DMS79 treated with DMSO at 0.1 percent for 48 hours (cell line): Measurements from ENCODE around the gene RFC3.
"Not testable (repeated sequence)": the region's sequence is repeated elsewhere in the genome, so short reads cannot be mapped to it uniquely, and the experiment has no call there.

Experiments used
- DNase-seq: peaks from one replicate; lab custom pipeline; 2025; lab: John Stamatoyannopoulos, UW

The RFC3 gene

GRCh38 chr13:33806470-33807248 lies 11.3 kb upstream of the RFC3 start:
- no peak for DNase-seq

- not testable (repeated sequence) for DNase-seq
Measured at GRCh38 chr13:33812829-33813228, 5.1 kb upstream of the RFC3 start.

GRCh38 chr13:33815011-33815550 lies 2.9 kb upstream of the RFC3 start:
- no peak for DNase-seq

GRCh38 chr13:33816912-33817311 lies 1.0 kb upstream of the RFC3 start:
- no peak for DNase-seq

GRCh38 chr13:33817513-33817900 lies 442 bp upstream of the RFC3 start:
- DNase-seq, result no peak

- no peak for DNase-seq
Measured at GRCh38 chr13:33825083-33825482, 7.1 kb downstream of the RFC3 start.

DNA sequence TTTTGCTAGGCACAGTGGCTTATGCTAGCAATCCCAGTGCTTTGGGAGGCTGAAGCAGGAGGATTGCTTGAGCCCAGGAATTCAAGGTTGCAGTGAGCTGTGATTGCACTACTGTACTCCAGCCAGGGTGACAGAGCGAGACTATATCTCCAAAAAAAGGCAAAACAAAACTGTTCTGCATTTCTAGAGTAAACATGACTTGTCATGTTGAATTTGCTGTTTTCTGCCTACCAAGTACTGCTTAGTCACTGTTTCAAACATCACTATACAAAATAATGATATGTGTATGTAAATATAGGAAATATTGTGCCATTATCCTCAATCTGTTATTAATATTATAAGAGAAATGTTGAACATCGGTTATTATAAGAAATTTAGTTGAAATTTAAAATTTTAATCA lies 9.2 kb downstream of the RFC3 start:
- DNase-seq, result no peak

DNA sequence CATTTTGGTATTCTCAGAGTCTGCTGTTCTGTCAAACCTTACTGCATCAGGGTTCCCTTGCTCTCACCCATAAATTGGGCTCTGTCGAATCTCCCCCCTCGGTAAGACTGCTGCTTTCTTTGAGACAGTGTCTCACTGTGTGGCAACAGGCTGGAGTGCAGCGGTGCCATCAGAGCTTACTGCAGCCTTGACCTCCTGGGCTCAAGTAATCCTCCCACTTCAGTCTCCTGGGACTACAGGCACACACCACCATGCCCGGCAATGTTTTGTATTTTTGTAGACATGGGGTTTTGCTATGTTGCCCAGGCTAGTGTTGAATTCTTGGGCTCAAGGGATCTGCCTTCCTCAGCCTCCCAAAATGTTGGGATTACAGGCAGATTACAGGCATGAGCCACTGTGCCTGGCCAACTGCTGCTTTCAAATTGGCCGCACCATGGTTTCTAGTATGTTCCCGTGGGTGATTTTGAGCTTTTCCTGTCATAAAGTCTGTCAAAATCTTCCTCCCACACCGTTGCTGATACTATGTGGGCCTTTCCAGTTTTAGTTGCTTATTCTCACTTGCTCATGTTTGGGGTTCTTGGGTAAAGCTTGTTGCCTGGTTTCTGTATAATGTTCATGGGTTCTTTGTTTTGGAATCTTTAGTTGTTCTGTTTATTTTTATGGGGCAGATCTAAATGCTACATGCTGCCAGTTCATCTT lies 10.6 kb downstream of the RFC3 start:
- no peak for DNase-seq

GRCh38 chr13:33832872-33833271 lies 14.9 kb downstream of the RFC3 start:
- no peak for DNase-seq

DNA sequence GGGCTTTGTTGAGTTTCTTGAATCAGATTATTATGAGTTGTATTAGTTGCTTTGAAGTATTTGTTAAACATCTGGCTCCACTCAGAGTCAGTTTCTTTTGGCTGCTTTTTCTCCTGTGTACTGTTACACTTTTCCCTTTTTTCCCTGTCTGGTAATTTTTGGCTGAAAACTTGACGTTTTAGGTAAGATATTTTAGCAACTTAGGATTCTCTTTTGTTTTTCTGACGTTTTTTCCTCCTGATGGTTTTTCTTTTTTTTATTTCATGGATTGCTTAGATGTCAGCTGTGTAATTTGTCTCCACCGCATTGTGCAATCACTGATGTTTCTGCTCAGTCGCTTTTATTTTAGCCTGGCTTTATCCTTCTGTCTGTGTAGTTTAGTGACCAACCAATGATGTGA lies 20.7 kb downstream of the RFC3 start:
- no peak for DNase-seq

GRCh38 chr13:33840402-33840801 lies 22.5 kb downstream of the RFC3 start:
- DNase-seq, result no peak

GRCh38 chr13:33842207-33842606 lies 24.3 kb downstream of the RFC3 start:
- no peak for DNase-seq

GRCh38 chr13:33842986-33843385 lies 25.0 kb downstream of the RFC3 start:
- no peak for DNase-seq

GRCh38 chr13:33845572-33846302 lies 27.8 kb downstream of the RFC3 start:
- DNase-seq, result no peak

DNA sequence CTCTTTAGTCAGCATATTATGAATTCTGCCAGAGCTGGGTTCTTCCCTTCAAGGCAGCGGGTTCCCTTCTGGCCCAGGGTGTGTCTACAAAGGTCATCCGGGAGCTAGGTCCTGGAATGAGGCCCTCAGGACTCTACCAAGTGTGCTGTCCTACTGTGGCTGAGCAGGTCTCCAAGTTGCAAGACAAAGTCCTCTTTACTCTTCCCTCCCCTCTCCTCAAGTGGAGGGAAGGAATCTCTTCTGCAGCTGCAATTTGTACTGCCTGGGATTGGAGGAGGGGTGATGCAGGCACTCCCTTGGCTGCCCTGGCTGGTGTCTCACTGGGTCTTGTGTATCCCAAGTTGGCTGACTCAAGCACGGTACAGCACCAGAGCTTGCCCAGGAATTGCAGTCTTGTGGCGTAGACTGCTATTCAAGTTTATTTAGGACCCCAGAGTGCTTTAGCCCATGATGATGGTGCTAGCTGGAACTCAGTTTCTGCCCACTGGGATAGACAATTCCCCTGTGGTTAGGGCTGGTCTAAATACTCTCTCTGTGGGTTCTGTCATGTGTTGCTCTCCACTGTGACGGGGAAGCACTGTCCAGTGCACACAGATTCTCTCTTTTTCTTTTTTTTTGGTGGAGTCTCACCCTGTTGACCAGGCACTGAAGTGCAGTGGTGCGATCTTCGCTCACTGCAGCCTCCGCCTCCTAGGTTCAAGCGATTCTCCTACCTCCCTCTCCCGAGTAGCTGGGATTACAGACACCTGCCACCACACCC lies 28.5 kb downstream of the RFC3 start:
- no peak for DNase-seq

DNA sequence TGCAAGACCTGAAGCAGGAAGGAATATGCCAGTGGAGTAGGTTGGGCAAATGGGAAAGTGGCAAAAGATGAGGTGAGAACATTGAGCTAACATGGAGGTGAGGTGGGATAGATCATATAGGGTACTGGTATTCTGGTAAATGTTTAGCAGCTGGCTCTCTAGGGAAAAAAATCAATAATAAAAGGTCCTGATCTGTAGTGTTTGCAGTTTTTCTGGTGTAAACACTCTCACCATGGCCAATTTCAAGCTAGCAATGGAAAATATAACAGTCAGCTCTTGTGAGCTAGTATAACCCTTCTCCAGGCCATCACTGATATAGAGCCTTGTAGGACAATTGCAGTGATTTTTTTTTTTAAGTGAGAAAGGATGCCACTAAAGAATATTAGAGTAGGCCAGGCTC lies 31.3 kb downstream of the RFC3 start:
- DNase-seq, result no peak

- no peak for DNase-seq
Measured at GRCh38 chr13:33855371-33855895, 37.5 kb downstream of the RFC3 start.

DNA sequence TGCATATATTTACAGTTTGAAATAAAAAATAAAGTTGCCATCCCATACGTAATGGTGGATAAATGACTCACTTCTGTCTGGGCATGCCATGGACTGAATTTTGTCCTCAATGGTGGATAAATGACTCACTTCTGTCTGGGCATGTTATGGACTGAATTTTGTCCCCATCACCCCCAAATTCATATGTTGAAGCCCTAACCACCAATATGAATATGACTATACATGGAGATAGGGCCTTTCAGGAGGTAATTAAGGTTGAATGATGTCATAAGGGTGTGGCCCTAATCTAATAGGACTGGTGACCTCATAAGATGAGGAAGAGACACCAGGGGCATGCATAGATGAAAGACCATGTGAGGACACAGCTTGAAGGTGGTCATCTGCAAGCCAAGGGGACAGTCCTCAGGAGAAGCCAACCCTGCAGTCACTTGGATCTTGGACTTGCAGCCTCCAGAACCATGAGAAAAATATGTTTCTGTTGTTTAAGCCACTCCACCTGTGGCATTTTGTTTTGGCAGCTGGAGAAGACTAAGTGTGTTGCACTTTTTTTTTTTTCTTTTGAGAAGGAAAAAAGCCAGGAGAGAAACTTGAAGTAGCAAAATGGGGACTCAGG lies 41.8 kb downstream of the RFC3 start:
- DNase-seq, result no peak

DNA sequence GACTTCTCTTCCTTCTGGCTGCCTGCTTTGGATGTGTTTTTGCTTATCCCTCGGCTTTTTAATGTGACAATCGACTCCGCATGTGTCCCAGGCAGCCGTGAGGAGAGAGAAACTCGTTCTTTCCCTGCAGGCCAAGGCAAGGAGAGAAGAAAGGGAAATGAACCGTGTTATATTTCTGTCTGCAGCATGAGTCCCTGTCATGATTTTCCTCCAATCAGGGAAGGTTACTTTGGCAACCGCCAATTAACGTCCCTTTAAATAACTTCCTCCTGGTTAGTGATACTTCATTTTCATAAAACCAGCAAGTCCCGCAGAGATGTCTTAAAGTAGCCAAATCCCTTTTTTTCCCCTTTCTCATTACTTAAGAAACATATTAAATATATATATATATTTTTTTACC lies 42.6 kb downstream of the RFC3 start:
- DNase-seq, result no peak

GRCh38 chr13:33862016-33862415 lies 44.1 kb downstream of the RFC3 start:
- DNase-seq, result peak; percentile 24

GRCh38 chr13:33863188-33863789 lies 45.3 kb downstream of the RFC3 start:
- no peak for DNase-seq
